ENCODE measurements around the gene BCDIN3D. TPM values are rescaled to one million over a fixed set of nuclear protein-coding genes. Genes with fewer than 3 reads are reported as not detected.
A peak's percentile ranks its signal among the peaks of the same experiment; 100 is the strongest.

BCDIN3D gene
- total RNA-seq, 1 donor from 2014 or later, result 3.1 TPM

GRCh38 chr12:49806321-49806813 is 36.5 kb downstream of the BCDIN3D start:
- peaks cover 23% of the 10 kb centered on the region for H3K36me3 Mint-ChIP-seq (ENCODE audit: low read depth, unreplicated experiment)
- Histone ChIP-seq H3K79me2 (ENCODE audit: insufficient read depth, low read length) (peaks cover 55% of the 10 kb centered on the region), H3K36me3 (ENCODE audit: insufficient read depth, low read length) (peaks cover 22% of the 10 kb centered on the region), H3K4me2 (ENCODE audit: low read length) (no peak overlapping the region), H3K4me3 (ENCODE audit: insufficient read depth, low read depth, low read length) (no peak overlapping the region), H3K9ac (ENCODE audit: low read length) (no peak overlapping the region), H2AFZ (ENCODE audit: low read depth, low read length) (no peak overlapping the region), H3K4me1 (ENCODE audit: insufficient read depth, low read length) (peaks cover 16% of the 10 kb centered on the region), H3K27ac (ENCODE audit: low read depth, low read length) (no peak overlapping the region), H3K9me3 (ENCODE audit: insufficient read depth, low read depth, low read length) (no peaks in the 10 kb centered on the region), H4K20me1 (ENCODE audit: insufficient read depth, low read length) (peaks cover 91% of the 10 kb centered on the region), H3K27me3 (ENCODE audit: insufficient read depth, low read length) (no peaks in the 10 kb centered on the region)
- DNase-seq (ENCODE audit: low read depth) (no peak), FAIRE-seq (no peak)
- H3K27me3 Mint-ChIP-seq (ENCODE audit: low read depth, unreplicated experiment), result no peaks in the 10 kb centered on the region
- peaks cover 48% of the 10 kb centered on the region for H3K4me1 Mint-ChIP-seq (ENCODE audit: low read depth, unreplicated experiment)
- no peak overlapping the region for H3K4me3 Mint-ChIP-seq (ENCODE audit: unreplicated experiment)
- peak overlapping the region; percentile 58 for H3K27ac Mint-ChIP-seq (ENCODE audit: unreplicated experiment)
- TF ChIP-seq EZH2 (IDR thresholded peaks at IDR 0.05; ENCODE audit: insufficient read depth, low read length) (no peak), CTCF (IDR thresholded peaks at IDR 0.05; ENCODE audit: insufficient read depth, low read depth, low read length) (no peak)
- H3K9me3 Mint-ChIP-seq (ENCODE audit: unreplicated experiment), result no peaks in the 10 kb centered on the region

- no peaks in the 10 kb centered on the region for H3K9me3 Mint-ChIP-seq (ENCODE audit: unreplicated experiment)
- Histone ChIP-seq H2AFZ (ENCODE audit: low read depth, low read length) (no peak overlapping the region), H3K9ac (ENCODE audit: low read length) (no peak overlapping the region), H3K79me2 (ENCODE audit: insufficient read depth, low read length) (peaks cover 49% of the 10 kb centered on the region), H3K36me3 (ENCODE audit: insufficient read depth, low read length) (peaks cover 22% of the 10 kb centered on the region), H3K4me1 (ENCODE audit: insufficient read depth, low read length) (peaks cover 16% of the 10 kb centered on the region), H3K9me3 (ENCODE audit: insufficient read depth, low read depth, low read length) (no peaks in the 10 kb centered on the region), H3K27me3 (ENCODE audit: insufficient read depth, low read length) (no peaks in the 10 kb centered on the region), H4K20me1 (ENCODE audit: insufficient read depth, low read length) (peaks cover 93% of the 10 kb centered on the region), H3K4me2 (ENCODE audit: low read length) (no peak overlapping the region), H3K27ac (ENCODE audit: low read depth, low read length) (no peak overlapping the region), H3K4me3 (ENCODE audit: insufficient read depth, low read depth, low read length) (no peak overlapping the region)
- no peak for TF ChIP-seq EZH2 (IDR thresholded peaks at IDR 0.05; ENCODE audit: insufficient read depth, low read length)
- no peak for TF ChIP-seq CTCF (IDR thresholded peaks at IDR 0.05; ENCODE audit: insufficient read depth, low read depth, low read length)
- no peak overlapping the region for H3K4me3 Mint-ChIP-seq (ENCODE audit: unreplicated experiment)
- no peak for FAIRE-seq
- H3K27me3 Mint-ChIP-seq (ENCODE audit: low read depth, unreplicated experiment), result no peaks in the 10 kb centered on the region
- H3K4me1 Mint-ChIP-seq (ENCODE audit: low read depth, unreplicated experiment), result peaks cover 40% of the 10 kb centered on the region
- H3K36me3 Mint-ChIP-seq (ENCODE audit: low read depth, unreplicated experiment), result peaks cover 24% of the 10 kb centered on the region
- DNase-seq (ENCODE audit: low read depth), result no peak
- no peak overlapping the region for H3K27ac Mint-ChIP-seq (ENCODE audit: unreplicated experiment)
Measured at GRCh38 chr12:49805409-49805808, 37.5 kb downstream of the BCDIN3D start.

- no peak for DNase-seq (ENCODE audit: low read depth)
- H3K36me3 ChIP-seq (ENCODE audit: insufficient read depth, low read length), result peaks cover 22% of the 10 kb centered on the region
- H3K27ac Mint-ChIP-seq (ENCODE audit: unreplicated experiment), result no peak overlapping the region
- no peak overlapping the region for H3K4me2 ChIP-seq (ENCODE audit: low read length)
- H3K4me3 Mint-ChIP-seq (ENCODE audit: unreplicated experiment), result peak overlapping the region; percentile 70
- H3K27me3 Mint-ChIP-seq (ENCODE audit: low read depth, unreplicated experiment), result no peaks in the 10 kb centered on the region
- H3K27ac ChIP-seq (ENCODE audit: low read depth, low read length), result no peak overlapping the region
- TF ChIP-seq CTCF (IDR thresholded peaks at IDR 0.05; ENCODE audit: insufficient read depth, low read depth, low read length) (no peak), EZH2 (IDR thresholded peaks at IDR 0.05; ENCODE audit: insufficient read depth, low read length) (no peak)
- FAIRE-seq, result no peak
- H3K36me3 Mint-ChIP-seq (ENCODE audit: low read depth, unreplicated experiment), result peaks cover 27% of the 10 kb centered on the region
- H3K4me1 ChIP-seq (ENCODE audit: insufficient read depth, low read length), result peaks cover 15% of the 10 kb centered on the region
- no peaks in the 10 kb centered on the region for H3K9me3 ChIP-seq (ENCODE audit: insufficient read depth, low read depth, low read length)
- no peak overlapping the region for H3K9ac ChIP-seq (ENCODE audit: low read length)
- peaks cover 44% of the 10 kb centered on the region for H3K79me2 ChIP-seq (ENCODE audit: insufficient read depth, low read length)
- H3K27me3 ChIP-seq (ENCODE audit: insufficient read depth, low read length), result no peaks in the 10 kb centered on the region
- no peak overlapping the region for H2AFZ ChIP-seq (ENCODE audit: low read depth, low read length)
- H3K9me3 Mint-ChIP-seq (ENCODE audit: unreplicated experiment), result no peaks in the 10 kb centered on the region
- no peak overlapping the region for H3K4me3 ChIP-seq (ENCODE audit: insufficient read depth, low read depth, low read length)
- peaks cover 91% of the 10 kb centered on the region for H4K20me1 ChIP-seq (ENCODE audit: insufficient read depth, low read length)
- H3K4me1 Mint-ChIP-seq (ENCODE audit: low read depth, unreplicated experiment), result peaks cover 36% of the 10 kb centered on the region
Measured at GRCh38 chr12:49804821-49805220, 38.1 kb downstream of the BCDIN3D start.

Measured in astrocyte (in vitro differentiated cells and primary cell).